ENCODE results near the gene ZNF274. TPM values are rescaled to one million over a fixed set of nuclear protein-coding genes. Genes with fewer than 3 reads are reported as not detected.

ZNF274 gene
- total RNA-seq, 2 experiments from 2014 or later, result 51.0 to 51.4 TPM

- H3K36me3 Mint-ChIP-seq (ENCODE audit: low read depth), result peaks cover 100% of the 10 kb centered on the region
- ATAC-seq (ENCODE audit: poor library complexity), result no peak
- TF ChIP-seq, protein P1, sequence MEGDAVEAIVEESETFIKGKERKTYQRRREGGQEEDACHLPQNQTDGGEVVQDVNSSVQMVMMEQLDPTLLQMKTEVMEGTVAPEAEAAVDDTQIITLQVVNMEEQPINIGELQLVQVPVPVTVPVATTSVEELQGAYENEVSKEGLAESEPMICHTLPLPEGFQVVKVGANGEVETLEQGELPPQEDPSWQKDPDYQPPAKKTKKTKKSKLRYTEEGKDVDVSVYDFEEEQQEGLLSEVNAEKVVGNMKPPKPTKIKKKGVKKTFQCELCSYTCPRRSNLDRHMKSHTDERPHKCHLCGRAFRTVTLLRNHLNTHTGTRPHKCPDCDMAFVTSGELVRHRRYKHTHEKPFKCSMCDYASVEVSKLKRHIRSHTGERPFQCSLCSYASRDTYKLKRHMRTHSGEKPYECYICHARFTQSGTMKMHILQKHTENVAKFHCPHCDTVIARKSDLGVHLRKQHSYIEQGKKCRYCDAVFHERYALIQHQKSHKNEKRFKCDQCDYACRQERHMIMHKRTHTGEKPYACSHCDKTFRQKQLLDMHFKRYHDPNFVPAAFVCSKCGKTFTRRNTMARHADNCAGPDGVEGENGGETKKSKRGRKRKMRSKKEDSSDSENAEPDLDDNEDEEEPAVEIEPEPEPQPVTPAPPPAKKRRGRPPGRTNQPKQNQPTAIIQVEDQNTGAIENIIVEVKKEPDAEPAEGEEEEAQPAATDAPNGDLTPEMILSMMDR (IDR thresholded peaks at IDR 0.05), result no peak
- no peak overlapping the region for H3K27ac Mint-ChIP-seq
- H3K4me1 ChIP-seq (ENCODE audit: insufficient read depth, low read length), result no peaks in the 10 kb centered on the region
- peaks cover 61% of the 10 kb centered on the region for H3K36me3 ChIP-seq (ENCODE audit: insufficient read depth, low read length)
- peak in 1 of 14 experiments; percentile 21 for DNase-seq
- no peak overlapping the region for H3K27ac ChIP-seq (ENCODE audit: low read depth in 1 of 2, low read length in 2 of 2)
- H3K9me3 ChIP-seq (ENCODE audit: control insufficient read depth in 1 of 2, insufficient read depth in 1 of 2, low read length in 2 of 2), result peaks cover 73 to 95% of the 10 kb centered on the region in 2 experiments
- no peak overlapping the region for H3K4me3 Mint-ChIP-seq
- no peaks in the 10 kb centered on the region for H3K27me3 Mint-ChIP-seq
- no peaks in the 10 kb centered on the region for H3K4me1 Mint-ChIP-seq (ENCODE audit: low read depth)
- CTCF ChIA-PET, result no interaction called here
- intact Hi-C loops (cut with DNase I, micrococcal nuclease), result loop anchor here in 1 of 2 experiments (1.0 kb wide), 1 partner anchor 58 kb away; no protein-coding TSS in a partner anchor
- H3K4me3 ChIP-seq (ENCODE audit: low read length), result no peak overlapping the region
- peaks cover 25% of the 10 kb centered on the region for H3K9me3 Mint-ChIP-seq
- POLR2A ChIA-PET, result interaction anchor here (2.4 kb wide), 1 partner anchor 14 kb away, joined by 11 read pairs; the partner anchor contains the start of gene ZNF274
- H3K27me3 ChIP-seq (ENCODE audit: control insufficient read depth in 1 of 2, insufficient read depth in 2 of 2, low read length in 2 of 2), result no peaks in the 10 kb centered on the region
Observed at GRCh38 chr19:58196901-58197616, 14.2 kb downstream of the ZNF274 start.

GRCh38 chr19:58203814-58204475, 21.1 kb downstream of the ZNF274 start:
- peaks cover 87 to 100% of the 10 kb centered on the region in 2 experiments for H3K9me3 ChIP-seq (ENCODE audit: control insufficient read depth in 1 of 2, insufficient read depth in 1 of 2, low read length in 2 of 2)
- ChIA-PET POLR2A (interaction anchor here (0.7 kb wide), 1 partner anchor 12 kb away, joined by 3 read pairs; no protein-coding TSS in a partner anchor), CTCF (no interaction called here)
- no peaks in the 10 kb centered on the region for H3K27me3 ChIP-seq (ENCODE audit: control insufficient read depth in 1 of 2, insufficient read depth in 2 of 2, low read length in 2 of 2)
- no peaks in the 10 kb centered on the region for H3K4me1 ChIP-seq (ENCODE audit: insufficient read depth, low read length)
- ATAC-seq (ENCODE audit: poor library complexity), result no peak
- DNase-seq, result no peak
- H3K27ac ChIP-seq (ENCODE audit: low read depth in 1 of 2, low read length in 2 of 2), result no peak overlapping the region
- H3K27me3 Mint-ChIP-seq, result no peaks in the 10 kb centered on the region
- TF ChIP-seq, protein P1 (IDR thresholded peaks at IDR 0.05), result no peak
- peaks cover 58% of the 10 kb centered on the region for H3K36me3 ChIP-seq (ENCODE audit: insufficient read depth, low read length)
- peaks cover 34% of the 10 kb centered on the region for H3K9me3 Mint-ChIP-seq
- H3K27ac Mint-ChIP-seq, result no peak overlapping the region
- no peak overlapping the region for H3K4me3 Mint-ChIP-seq
- H3K4me3 ChIP-seq (ENCODE audit: low read length), result no peak overlapping the region
- peaks cover 98% of the 10 kb centered on the region for H3K36me3 Mint-ChIP-seq (ENCODE audit: low read depth)
- no peaks in the 10 kb centered on the region for H3K4me1 Mint-ChIP-seq (ENCODE audit: low read depth)
- intact Hi-C loops (cut with DNase I, micrococcal nuclease), result no loop called here

DNA sequence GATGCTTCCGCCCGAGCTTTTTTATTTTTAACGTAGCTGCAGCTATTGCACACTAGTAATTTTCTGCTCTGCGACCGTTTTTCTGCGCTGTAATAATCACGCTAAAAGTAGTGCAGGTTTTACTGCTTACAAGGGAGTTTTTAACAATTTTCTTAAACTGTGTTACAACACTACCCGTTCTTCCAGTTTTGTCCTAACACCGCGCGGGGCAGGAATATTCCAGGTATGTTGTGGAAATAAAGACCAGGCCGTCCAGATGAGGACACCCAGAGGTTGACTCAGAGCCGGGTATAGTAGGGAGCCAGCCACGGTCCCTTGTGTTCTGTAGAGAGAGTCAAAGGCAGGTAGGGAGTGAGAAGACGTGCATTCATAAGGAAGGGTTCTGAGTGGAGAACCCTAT, 21.7 kb downstream of the ZNF274 start:
- no peak overlapping the region for H3K27ac Mint-ChIP-seq
- no peaks in the 10 kb centered on the region for H3K4me1 Mint-ChIP-seq (ENCODE audit: low read depth)
- Histone ChIP-seq H3K27me3 (ENCODE audit: control insufficient read depth in 1 of 2, insufficient read depth in 2 of 2, low read length in 2 of 2) (no peaks in the 10 kb centered on the region), H3K36me3 (ENCODE audit: insufficient read depth, low read length) (peaks cover 64% of the 10 kb centered on the region), H3K9me3 (ENCODE audit: control insufficient read depth in 1 of 2, insufficient read depth in 1 of 2, low read length in 2 of 2) (peaks cover 87 to 100% of the 10 kb centered on the region in 2 experiments), H3K27ac (ENCODE audit: low read depth in 1 of 2, low read length in 2 of 2) (no peak overlapping the region), H3K4me3 (ENCODE audit: low read length) (no peak overlapping the region), H3K4me1 (ENCODE audit: insufficient read depth, low read length) (no peaks in the 10 kb centered on the region)
- peaks cover 34% of the 10 kb centered on the region for H3K9me3 Mint-ChIP-seq
- TF ChIP-seq, protein P1 (IDR thresholded peaks at IDR 0.05), result no peak
- DNase-seq (no peak), ATAC-seq (ENCODE audit: poor library complexity) (no peak)
- H3K36me3 Mint-ChIP-seq (ENCODE audit: low read depth), result peaks cover 98% of the 10 kb centered on the region
- CTCF ChIA-PET, result no interaction called here
- intact Hi-C loops (cut with DNase I, micrococcal nuclease), result no loop called here
- H3K27me3 Mint-ChIP-seq, result no peaks in the 10 kb centered on the region
- POLR2A ChIA-PET, result interaction anchor here (0.5 kb wide), 1 partner anchor 56 kb away, joined by 3 read pairs; no protein-coding TSS in a partner anchor
- no peak overlapping the region for H3K4me3 Mint-ChIP-seq

All from CD4-positive, alpha-beta T cell (primary cell).